OCI-LY1 (cell line): ENCODE measurements around the gene TMEM187.

Source experiments
- EZH2 ChIP-seq: fragments of 200-600 bp; sonication (generic), shearing (Covaris generic); IDR thresholded peaks from 2 replicates; pipeline ENCODE4 v1.8.0; 2017; ENCODE audit warnings: borderline replicate concordance, mixed run types, mild to moderate bottlenecking, antibody characterized with exemption, low read length, moderate library complexity, mixed read lengths
- TF ChIP-seq, protein P1 (sequence below): fragments of 200-600 bp; sonication (generic), shearing (Covaris generic); IDR thresholded peaks from 2 replicates; pipeline ENCODE4 v1.5.1; 2017; ENCODE audit warnings: mild to moderate bottlenecking, antibody characterized with exemption, low read length, moderate library complexity, mixed read lengths

GRCh38 chrX:153934148-153934761 is 38.3 kb upstream of the TMEM187 start:
- TF ChIP-seq, protein P1, sequence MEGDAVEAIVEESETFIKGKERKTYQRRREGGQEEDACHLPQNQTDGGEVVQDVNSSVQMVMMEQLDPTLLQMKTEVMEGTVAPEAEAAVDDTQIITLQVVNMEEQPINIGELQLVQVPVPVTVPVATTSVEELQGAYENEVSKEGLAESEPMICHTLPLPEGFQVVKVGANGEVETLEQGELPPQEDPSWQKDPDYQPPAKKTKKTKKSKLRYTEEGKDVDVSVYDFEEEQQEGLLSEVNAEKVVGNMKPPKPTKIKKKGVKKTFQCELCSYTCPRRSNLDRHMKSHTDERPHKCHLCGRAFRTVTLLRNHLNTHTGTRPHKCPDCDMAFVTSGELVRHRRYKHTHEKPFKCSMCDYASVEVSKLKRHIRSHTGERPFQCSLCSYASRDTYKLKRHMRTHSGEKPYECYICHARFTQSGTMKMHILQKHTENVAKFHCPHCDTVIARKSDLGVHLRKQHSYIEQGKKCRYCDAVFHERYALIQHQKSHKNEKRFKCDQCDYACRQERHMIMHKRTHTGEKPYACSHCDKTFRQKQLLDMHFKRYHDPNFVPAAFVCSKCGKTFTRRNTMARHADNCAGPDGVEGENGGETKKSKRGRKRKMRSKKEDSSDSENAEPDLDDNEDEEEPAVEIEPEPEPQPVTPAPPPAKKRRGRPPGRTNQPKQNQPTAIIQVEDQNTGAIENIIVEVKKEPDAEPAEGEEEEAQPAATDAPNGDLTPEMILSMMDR: no peak
- TF ChIP-seq EZH2: no peak
